ENCODE measurements around the gene LRRC37B. TPM values are rescaled to one million over a fixed set of nuclear protein-coding genes. Genes with fewer than 3 reads are reported as not detected.
"Not testable (repeated sequence)": the region's sequence is repeated elsewhere in the genome, so short reads cannot be mapped to it uniquely, and the experiment has no call there.

LRRC37B gene
- total RNA-seq, 1 experiment from 2014 or later = 12.9 TPM

DNA sequence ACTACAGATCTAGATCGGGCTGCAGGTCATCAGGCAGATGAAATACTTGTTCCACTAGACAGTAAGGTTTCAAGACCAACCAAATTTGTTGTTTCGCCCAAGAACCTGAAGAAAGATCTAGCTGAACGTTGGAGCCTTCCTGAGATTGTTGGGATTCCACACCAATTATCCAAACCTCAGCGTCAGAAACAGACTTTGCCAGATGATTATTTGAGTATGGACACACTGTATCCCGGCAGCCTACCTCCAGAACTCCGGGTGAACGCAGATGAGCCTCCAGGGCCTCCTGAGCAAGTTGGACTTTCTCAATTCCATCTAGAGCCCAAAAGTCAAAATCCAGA lies 14.4 kb downstream of the LRRC37B start:
- CTCF ChIA-PET = no interaction called here
- intact Hi-C loops (cut with micrococcal nuclease; ENCODE audit: unreplicated experiment) = no loop called here
- Mint-ChIP-seq H3K27ac (ENCODE audit: unreplicated experiment) (no peak overlapping the region), H3K4me1 (ENCODE audit: low read depth, unreplicated experiment) (no peaks in the 10 kb centered on the region), H3K36me3 (ENCODE audit: insufficient read depth, unreplicated experiment) (no peaks in the 10 kb centered on the region), H3K9me3 (ENCODE audit: low read depth, unreplicated experiment) (no peaks in the 10 kb centered on the region), H3K4me3 (ENCODE audit: low read depth, unreplicated experiment) (no peak overlapping the region), H3K27me3 (ENCODE audit: unreplicated experiment) (no peaks in the 10 kb centered on the region)
- no TSS peak for BruUV-seq (replicated peaks)
- DNase-seq = no peak
- TF ChIP-seq, protein P1, sequence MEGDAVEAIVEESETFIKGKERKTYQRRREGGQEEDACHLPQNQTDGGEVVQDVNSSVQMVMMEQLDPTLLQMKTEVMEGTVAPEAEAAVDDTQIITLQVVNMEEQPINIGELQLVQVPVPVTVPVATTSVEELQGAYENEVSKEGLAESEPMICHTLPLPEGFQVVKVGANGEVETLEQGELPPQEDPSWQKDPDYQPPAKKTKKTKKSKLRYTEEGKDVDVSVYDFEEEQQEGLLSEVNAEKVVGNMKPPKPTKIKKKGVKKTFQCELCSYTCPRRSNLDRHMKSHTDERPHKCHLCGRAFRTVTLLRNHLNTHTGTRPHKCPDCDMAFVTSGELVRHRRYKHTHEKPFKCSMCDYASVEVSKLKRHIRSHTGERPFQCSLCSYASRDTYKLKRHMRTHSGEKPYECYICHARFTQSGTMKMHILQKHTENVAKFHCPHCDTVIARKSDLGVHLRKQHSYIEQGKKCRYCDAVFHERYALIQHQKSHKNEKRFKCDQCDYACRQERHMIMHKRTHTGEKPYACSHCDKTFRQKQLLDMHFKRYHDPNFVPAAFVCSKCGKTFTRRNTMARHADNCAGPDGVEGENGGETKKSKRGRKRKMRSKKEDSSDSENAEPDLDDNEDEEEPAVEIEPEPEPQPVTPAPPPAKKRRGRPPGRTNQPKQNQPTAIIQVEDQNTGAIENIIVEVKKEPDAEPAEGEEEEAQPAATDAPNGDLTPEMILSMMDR (IDR thresholded peaks at IDR 0.05; ENCODE audit: unreplicated experiment) = no peak

DNA sequence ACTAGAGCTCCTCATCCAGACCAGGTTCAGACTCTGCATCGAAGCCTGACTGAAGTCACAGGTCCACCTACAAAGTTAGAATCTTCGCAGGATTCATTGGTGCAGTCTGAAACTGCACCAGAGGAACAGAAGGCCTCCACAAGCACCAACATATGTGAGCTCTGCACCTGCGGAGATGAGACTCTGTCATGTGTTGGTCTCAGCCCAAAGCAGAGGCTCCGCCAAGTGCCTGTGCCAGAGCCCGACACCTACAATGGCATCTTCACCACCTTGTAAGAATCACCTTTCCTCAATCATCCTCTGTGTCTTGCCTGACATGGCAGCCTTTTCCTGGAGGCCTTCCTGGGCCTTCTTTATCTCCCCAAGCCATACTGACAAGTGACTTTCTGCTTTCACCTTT lies 15.4 kb downstream of the LRRC37B start:
- CTCF ChIA-PET = interaction anchor here (0.6 kb wide), 1 partner anchor 36 kb away, joined by 5 read pairs; no protein-coding TSS in a partner anchor
- H3K4me1 Mint-ChIP-seq (ENCODE audit: low read depth, unreplicated experiment); H3K4me3 Mint-ChIP-seq (ENCODE audit: low read depth, unreplicated experiment); intact Hi-C loops (cut with micrococcal nuclease; ENCODE audit: unreplicated experiment); BruUV-seq (replicated peaks); H3K27me3 Mint-ChIP-seq (ENCODE audit: unreplicated experiment); DNase-seq; H3K9me3 Mint-ChIP-seq (ENCODE audit: low read depth, unreplicated experiment); H3K27ac Mint-ChIP-seq (ENCODE audit: unreplicated experiment); H3K36me3 Mint-ChIP-seq (ENCODE audit: insufficient read depth, unreplicated experiment): not testable (repeated sequence)

DNA sequence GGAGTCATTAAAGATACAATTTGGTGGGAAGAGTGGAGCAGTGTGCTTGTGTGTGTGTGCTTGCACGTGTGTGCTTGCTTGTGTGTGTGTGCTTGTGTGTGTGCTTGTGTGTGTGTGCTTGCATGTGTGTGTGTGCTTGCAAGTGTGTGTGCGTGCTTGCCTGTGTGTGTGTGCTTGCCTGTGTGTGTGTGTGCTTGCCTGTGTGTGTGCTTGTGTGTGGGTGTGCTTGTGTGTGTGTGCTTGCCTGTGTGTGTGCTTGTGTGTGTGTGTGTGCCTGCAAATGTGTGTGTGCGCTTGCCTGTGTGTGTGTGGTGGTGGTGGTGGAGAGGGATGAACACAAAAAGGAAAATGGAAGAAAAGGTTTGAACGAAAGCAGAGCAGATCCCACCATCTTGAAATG lies 20.1 kb downstream of the LRRC37B start:
- BruUV-seq (replicated peaks); H3K36me3 Mint-ChIP-seq (ENCODE audit: insufficient read depth, unreplicated experiment); DNase-seq; CTCF ChIA-PET; H3K27ac Mint-ChIP-seq (ENCODE audit: unreplicated experiment); H3K27me3 Mint-ChIP-seq (ENCODE audit: unreplicated experiment); H3K9me3 Mint-ChIP-seq (ENCODE audit: low read depth, unreplicated experiment); H3K4me1 Mint-ChIP-seq (ENCODE audit: low read depth, unreplicated experiment); H3K4me3 Mint-ChIP-seq (ENCODE audit: low read depth, unreplicated experiment); intact Hi-C loops (cut with micrococcal nuclease; ENCODE audit: unreplicated experiment): not testable (repeated sequence)

DNA sequence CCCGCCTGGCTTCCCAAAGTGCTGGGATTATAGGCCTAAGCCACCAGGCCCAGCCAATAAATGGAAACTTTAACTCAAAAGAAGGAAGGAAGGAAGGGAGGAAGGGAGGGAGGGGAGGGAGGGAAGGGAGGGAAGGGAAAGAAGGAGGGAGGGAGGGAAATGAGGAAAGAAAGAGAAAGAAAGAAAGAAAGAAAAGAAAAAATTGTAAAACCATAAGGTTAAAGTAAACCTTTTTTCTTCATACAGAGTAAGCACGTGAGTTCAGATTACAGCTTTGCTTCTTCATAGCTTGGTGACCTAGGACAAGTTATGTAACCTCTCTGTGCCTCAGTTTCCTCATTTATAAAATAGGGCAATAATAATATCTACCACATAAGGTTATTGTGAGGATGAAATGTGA lies 26.0 kb downstream of the LRRC37B start:
- Mint-ChIP-seq H3K4me1 (ENCODE audit: low read depth, unreplicated experiment) (no peaks in the 10 kb centered on the region), H3K9me3 (ENCODE audit: low read depth, unreplicated experiment) (no peaks in the 10 kb centered on the region), H3K36me3 (ENCODE audit: insufficient read depth, unreplicated experiment) (peaks cover 4% of the 10 kb centered on the region), H3K4me3 (ENCODE audit: low read depth, unreplicated experiment) (no peak overlapping the region), H3K27ac (ENCODE audit: unreplicated experiment) (no peak overlapping the region), H3K27me3 (ENCODE audit: unreplicated experiment) (no peaks in the 10 kb centered on the region)
- TF ChIP-seq, protein P1 (IDR thresholded peaks at IDR 0.05; ENCODE audit: unreplicated experiment) = no peak
- intact Hi-C loops (cut with micrococcal nuclease; ENCODE audit: unreplicated experiment) = no loop called here
- BruUV-seq (replicated peaks) = no TSS peak
- CTCF ChIA-PET = no interaction called here
- DNase-seq = no peak

DNA sequence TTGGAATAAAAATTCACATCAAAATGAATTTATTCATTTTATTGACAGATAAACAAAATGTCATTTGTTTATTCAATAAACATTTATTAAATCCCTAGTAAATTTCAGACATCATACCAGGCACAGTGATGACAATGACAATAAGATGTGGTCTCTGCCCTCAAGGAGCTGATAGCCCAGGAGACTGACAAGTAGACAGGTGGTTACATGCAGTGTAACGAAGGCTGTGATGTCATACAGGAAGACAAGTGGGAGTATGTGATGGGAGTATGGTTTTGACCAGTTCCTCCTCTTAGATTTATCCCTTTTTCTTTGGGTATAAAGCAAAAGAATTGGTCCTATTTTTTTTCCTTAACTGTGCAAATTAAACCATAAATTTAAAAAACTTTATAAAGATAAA lies 26.6 kb downstream of the LRRC37B start:
- CTCF ChIA-PET = interaction anchor here (0.7 kb wide), 1 partner anchor 8 kb away, joined by 5 read pairs; no protein-coding TSS in a partner anchor
- H3K4me1 Mint-ChIP-seq (ENCODE audit: low read depth, unreplicated experiment); DNase-seq; BruUV-seq (replicated peaks); H3K9me3 Mint-ChIP-seq (ENCODE audit: low read depth, unreplicated experiment); H3K27me3 Mint-ChIP-seq (ENCODE audit: unreplicated experiment); H3K4me3 Mint-ChIP-seq (ENCODE audit: low read depth, unreplicated experiment); H3K36me3 Mint-ChIP-seq (ENCODE audit: insufficient read depth, unreplicated experiment); intact Hi-C loops (cut with micrococcal nuclease; ENCODE audit: unreplicated experiment); H3K27ac Mint-ChIP-seq (ENCODE audit: unreplicated experiment): not testable (repeated sequence)

DNA sequence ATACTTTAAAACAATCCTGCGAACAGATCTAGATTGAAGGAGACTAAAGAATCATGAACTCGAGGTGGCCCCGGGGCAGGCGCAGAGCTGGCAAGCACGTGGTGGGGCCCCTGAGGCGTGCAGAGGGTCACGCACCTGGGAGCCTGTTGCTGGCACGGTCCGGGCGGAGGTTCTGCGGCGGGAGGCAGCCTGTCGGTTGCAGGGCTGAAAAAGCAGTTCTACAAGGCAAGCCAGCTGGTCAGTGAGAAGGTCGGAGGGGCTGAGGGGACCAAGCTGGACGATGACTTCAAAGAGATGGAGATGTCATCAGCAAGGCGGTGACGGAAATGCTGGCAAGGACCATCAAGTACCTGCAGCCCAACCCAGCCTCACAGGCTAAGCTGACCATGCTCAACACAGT lies 33.1 kb downstream of the LRRC37B start:
- H3K36me3 Mint-ChIP-seq (ENCODE audit: insufficient read depth, unreplicated experiment); intact Hi-C loops (cut with micrococcal nuclease; ENCODE audit: unreplicated experiment); CTCF ChIA-PET; H3K4me3 Mint-ChIP-seq (ENCODE audit: low read depth, unreplicated experiment); BruUV-seq (replicated peaks); DNase-seq; H3K9me3 Mint-ChIP-seq (ENCODE audit: low read depth, unreplicated experiment); H3K27me3 Mint-ChIP-seq (ENCODE audit: unreplicated experiment); H3K27ac Mint-ChIP-seq (ENCODE audit: unreplicated experiment); H3K4me1 Mint-ChIP-seq (ENCODE audit: low read depth, unreplicated experiment): not testable (repeated sequence)

DNA sequence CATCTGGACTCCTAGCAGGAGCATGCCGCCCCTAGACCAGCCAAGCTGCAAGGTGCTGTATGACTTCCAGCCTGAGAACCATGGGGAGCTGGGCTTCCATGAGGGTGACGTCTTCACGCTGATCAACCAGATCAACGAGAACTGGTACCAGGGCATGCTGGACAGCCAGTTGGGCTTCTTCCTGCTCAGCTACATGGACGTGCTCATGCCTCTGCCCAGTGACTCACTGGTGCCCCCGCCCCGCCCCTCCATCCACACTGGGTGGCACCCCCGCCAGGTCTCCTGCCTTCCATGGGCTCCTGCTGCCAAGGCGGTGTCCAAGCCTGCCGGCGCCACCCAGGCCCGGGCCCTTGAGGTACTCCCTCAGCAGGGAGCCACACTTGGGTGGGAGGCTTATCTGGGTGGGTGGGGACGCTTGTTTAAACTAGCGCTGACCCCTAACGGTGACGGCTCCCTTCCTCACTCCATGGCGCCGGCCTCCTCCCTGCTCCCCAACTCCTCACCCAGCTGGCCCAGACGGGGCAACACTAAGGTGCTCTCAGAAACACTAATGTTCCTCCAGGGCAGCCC lies 34.2 kb downstream of the LRRC37B start:
- H3K36me3 Mint-ChIP-seq (ENCODE audit: insufficient read depth, unreplicated experiment); DNase-seq; BruUV-seq (replicated peaks); H3K27ac Mint-ChIP-seq (ENCODE audit: unreplicated experiment); H3K4me3 Mint-ChIP-seq (ENCODE audit: low read depth, unreplicated experiment); CTCF ChIA-PET; H3K4me1 Mint-ChIP-seq (ENCODE audit: low read depth, unreplicated experiment); H3K9me3 Mint-ChIP-seq (ENCODE audit: low read depth, unreplicated experiment); H3K27me3 Mint-ChIP-seq (ENCODE audit: unreplicated experiment); intact Hi-C loops (cut with micrococcal nuclease; ENCODE audit: unreplicated experiment): not testable (repeated sequence)

DNA sequence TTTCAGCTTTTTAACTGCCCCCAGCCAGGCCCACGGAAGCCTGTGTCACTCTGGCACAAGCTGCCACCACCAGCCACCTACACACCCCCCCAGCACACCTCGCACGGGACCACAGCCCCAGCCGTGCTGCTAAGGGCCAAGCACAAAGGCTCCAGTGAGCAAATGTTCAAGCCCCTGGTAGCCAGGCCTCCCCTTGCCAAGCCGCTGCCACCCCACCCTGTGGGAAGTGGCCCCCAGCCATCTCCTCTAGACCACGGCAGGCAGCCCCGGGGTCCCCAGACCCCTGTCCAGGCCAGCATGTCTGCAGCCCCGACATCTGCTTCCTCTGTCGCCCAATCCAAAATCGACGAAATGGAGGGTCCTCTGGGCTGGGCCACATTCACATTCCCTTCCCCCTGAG lies 35.1 kb downstream of the LRRC37B start:
- H3K27me3 Mint-ChIP-seq (ENCODE audit: unreplicated experiment); DNase-seq; H3K4me3 Mint-ChIP-seq (ENCODE audit: low read depth, unreplicated experiment); H3K36me3 Mint-ChIP-seq (ENCODE audit: insufficient read depth, unreplicated experiment); CTCF ChIA-PET; H3K9me3 Mint-ChIP-seq (ENCODE audit: low read depth, unreplicated experiment); H3K27ac Mint-ChIP-seq (ENCODE audit: unreplicated experiment); intact Hi-C loops (cut with micrococcal nuclease; ENCODE audit: unreplicated experiment); BruUV-seq (replicated peaks); H3K4me1 Mint-ChIP-seq (ENCODE audit: low read depth, unreplicated experiment): not testable (repeated sequence)

DNA sequence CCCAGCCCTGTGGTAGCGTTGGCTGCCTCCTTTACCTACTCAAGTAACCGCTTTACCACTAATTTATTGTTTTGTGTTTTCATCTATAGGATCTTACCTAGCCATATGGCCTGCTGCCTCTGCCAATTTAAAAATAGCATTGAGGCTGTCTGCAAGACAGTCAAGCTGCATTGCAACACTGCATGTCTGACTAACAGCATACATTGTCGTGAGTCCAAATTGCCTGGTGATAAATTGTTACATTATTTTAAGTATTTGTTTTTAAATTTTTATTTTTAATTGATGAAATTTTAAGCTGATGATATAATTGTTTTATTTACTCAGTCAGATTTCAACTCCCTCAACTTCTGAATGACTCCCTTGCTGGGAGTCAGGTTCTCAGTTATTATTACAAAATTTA lies 38.4 kb downstream of the LRRC37B start:
- DNase-seq; H3K27me3 Mint-ChIP-seq (ENCODE audit: unreplicated experiment); H3K36me3 Mint-ChIP-seq (ENCODE audit: insufficient read depth, unreplicated experiment); CTCF ChIA-PET; H3K27ac Mint-ChIP-seq (ENCODE audit: unreplicated experiment); BruUV-seq (replicated peaks); intact Hi-C loops (cut with micrococcal nuclease; ENCODE audit: unreplicated experiment); H3K4me3 Mint-ChIP-seq (ENCODE audit: low read depth, unreplicated experiment); H3K9me3 Mint-ChIP-seq (ENCODE audit: low read depth, unreplicated experiment); H3K4me1 Mint-ChIP-seq (ENCODE audit: low read depth, unreplicated experiment): not testable (repeated sequence)
